Smooth muscle cell of trachea (primary cell): ENCODE measurements around the gene SLC27A3. TPM values are rescaled to one million over a fixed set of nuclear protein-coding genes. Genes with fewer than 3 reads are reported as not detected.

Experiments
- total RNA-seq: library from RNA; depleted of rRNA; stranded (reverse); fragments of >200 nt; gene quantifications from 2 replicates; pipeline ENCODE4 v1.2.1, GENCODE V29; 2014

SLC27A3 gene
- total RNA-seq = 18.0 and 35.6 TPM in 2 replicates

DNA sequence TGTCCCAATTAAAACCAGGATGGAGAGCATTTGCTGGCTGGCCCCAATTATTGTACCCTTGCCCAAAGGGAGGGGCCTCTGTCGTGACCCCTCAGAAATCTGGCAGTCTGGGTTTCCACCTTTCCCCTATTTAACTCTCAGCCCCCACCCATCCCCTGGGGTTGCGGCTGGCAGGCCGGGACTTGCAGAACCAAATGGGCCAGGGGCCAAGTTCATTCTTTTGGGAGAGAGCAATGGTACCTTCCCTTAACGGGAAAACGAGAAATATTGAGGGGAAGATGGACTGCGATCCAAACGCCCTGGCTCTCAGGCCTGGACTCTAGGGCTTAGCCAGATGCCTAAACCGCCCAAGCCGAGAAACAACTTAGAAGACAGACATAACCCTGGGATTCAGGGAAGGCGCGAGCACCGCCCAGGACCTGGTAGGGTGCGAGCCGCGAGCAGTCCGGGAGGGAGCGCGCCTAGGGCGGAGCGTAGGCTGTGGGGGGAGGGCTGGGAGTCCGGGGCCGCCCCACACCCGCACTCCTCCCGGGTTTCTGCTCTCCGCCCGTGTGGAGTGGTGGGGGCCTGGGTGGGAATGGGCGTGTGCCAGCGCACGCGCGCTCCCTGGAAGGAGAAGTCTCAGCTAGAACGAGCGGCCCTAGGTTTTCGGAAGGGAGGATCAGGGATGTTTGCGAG is at the start of gene SLC27A3:
Gene SLC27A3, plus strand, starts transcription at position 628 of the 678 bp plus-strand sequence. CDS start 91 bp downstream, outside the sequence.

DNA sequence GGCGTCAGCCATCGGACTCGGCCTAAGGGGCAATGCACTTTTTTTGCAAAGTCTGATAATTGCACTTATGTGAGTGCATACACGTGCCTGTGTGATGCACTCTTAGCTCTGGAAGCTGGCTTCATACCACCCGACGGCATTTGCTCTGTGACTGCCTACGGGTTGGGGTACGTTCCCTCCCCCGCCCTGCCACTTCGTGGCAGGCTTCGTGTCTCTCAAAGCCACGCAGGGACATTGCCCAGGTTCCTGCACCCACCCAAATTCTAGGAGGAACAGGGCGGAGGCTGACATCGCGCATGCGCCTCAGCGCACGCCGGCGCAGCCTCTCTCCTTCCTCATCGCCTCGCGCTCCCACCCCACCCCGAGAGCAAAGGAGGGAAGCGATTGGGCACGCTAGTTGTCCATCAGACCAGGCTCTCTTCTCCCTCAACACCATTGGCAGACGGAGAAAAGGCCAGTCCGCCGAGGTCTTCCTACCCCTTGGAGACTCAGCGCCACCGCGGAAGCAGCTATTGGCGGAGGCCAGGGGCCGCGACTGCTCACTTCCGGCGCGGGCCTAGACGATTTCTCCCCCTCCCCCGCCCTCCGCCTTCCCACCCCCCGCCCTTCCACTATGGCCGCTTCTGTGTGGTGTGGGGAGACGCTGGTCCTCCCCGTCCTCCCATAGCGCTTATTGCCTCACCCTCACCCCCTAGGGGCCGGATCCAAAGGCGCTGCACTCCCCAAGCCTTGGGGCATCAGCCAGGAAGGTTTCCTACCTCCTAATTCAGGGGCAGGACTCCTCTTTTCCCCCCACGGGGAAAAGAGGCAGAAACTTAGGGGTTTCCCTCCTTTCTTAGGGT is 47.5 kb upstream of the SLC27A3 start, which contains the start of gene INTS3:
Gene INTS3, plus strand, starts transcription at position 588 of the 842 bp plus-strand sequence. CDS start 585 bp downstream, outside the sequence.

Other genes starting within 250 kb of the SLC27A3 start
- gene S100A6, start 239.4 kb upstream of the SLC27A3 start, total RNA-seq = 1,776 and 1,851 TPM in 2 replicates
- not detected in 2 replicates for gene S100A5, start 234.5 kb upstream of the SLC27A3 start, total RNA-seq
- gene S100A4, start 229.6 kb upstream of the SLC27A3 start, total RNA-seq = 514 and 844 TPM in 2 replicates
- gene S100A3, start 226.1 kb upstream of the SLC27A3 start, total RNA-seq = 2.8 and 8.6 TPM in 2 replicates
- gene S100A2, start 209.6 kb upstream of the SLC27A3 start, total RNA-seq = 3.3 and 6.0 TPM in 2 replicates
- 255 and 277 TPM in 2 replicates for gene S100A16, start 162.3 kb upstream of the SLC27A3 start, total RNA-seq
- 0.33 TPM in 1 of 2 replicates, not detected in the other for gene S100A14, start 159.1 kb upstream of the SLC27A3 start, total RNA-seq
- 81.7 and 205 TPM in 2 replicates for gene S100A13, start 147.9 kb upstream of the SLC27A3 start, total RNA-seq
- 0.17 TPM in 1 of 2 replicates, not detected in the other for gene S100A1, start 147.0 kb upstream of the SLC27A3 start, total RNA-seq
- gene CHTOP, start 141.3 kb upstream of the SLC27A3 start, total RNA-seq = 23.0 and 33.6 TPM in 2 replicates
- 65.5 and 73.7 TPM in 2 replicates for gene SNAPIN, start 116.7 kb upstream of the SLC27A3 start, total RNA-seq
- gene ILF2, start 104.4 kb upstream of the SLC27A3 start, total RNA-seq = 148 and 229 TPM in 2 replicates
- 0.58 and 2.6 TPM in 2 replicates for gene NPR1, start 96.7 kb upstream of the SLC27A3 start, total RNA-seq
- 45.1 and 52.9 TPM in 2 replicates for gene INTS3, start 47.4 kb upstream of the SLC27A3 start, total RNA-seq
- gene GATAD2B, start 147.6 kb downstream of the SLC27A3 start, total RNA-seq = 4.6 and 6.7 TPM in 2 replicates
- gene DENND4B, start 171.3 kb downstream of the SLC27A3 start, total RNA-seq = 16.9 and 17.9 TPM in 2 replicates
- 4.2 and 4.6 TPM in 2 replicates for gene CRTC2, start 183.2 kb downstream of the SLC27A3 start, total RNA-seq
- 136 and 138 TPM in 2 replicates for gene SLC39A1, start 188.1 kb downstream of the SLC27A3 start, total RNA-seq
- gene CREB3L4, start 192.5 kb downstream of the SLC27A3 start, total RNA-seq = 10.3 and 11.5 TPM in 2 replicates
- 118 and 186 TPM in 2 replicates for gene JTB, start 202.3 kb downstream of the SLC27A3 start, total RNA-seq
- gene RAB13, start 210.9 kb downstream of the SLC27A3 start, total RNA-seq = 112 and 119 TPM in 2 replicates
- 996 and 1,067 TPM in 2 replicates for gene RPS27, start 215.4 kb downstream of the SLC27A3 start, total RNA-seq